Neural cell (in vitro differentiated cells): ENCODE results near the gene HIVEP3.

Experiments used
- EP300 ChIP-seq: fragments of 450-650 bp; conservative IDR thresholded peaks from 2 replicates; pipeline ENCODE4 v1.6.1; 2014; ENCODE audit warnings: antibody characterized with exemption, mild to moderate bottlenecking, moderate library complexity; ENCODE audit not compliant: poor library complexity, severe bottlenecking
- MXI1 ChIP-seq: fragments of 450-650 bp; conservative IDR thresholded peaks from 2 replicates; pipeline ENCODE4 v1.6.1; 2014; ENCODE audit warnings: antibody characterized with exemption, mild to moderate bottlenecking; ENCODE audit not compliant: poor library complexity, severe bottlenecking
- POLR2AphosphoS5 ChIP-seq: IDR thresholded peaks from 2 replicates; pipeline ENCODE4 v1.6.1; 2012
- RAD21 ChIP-seq: fragments of 450-650 bp; conservative IDR thresholded peaks from 2 replicates; pipeline ENCODE4 v1.6.1; 2014; ENCODE audit warnings: antibody characterized with exemption, mild to moderate bottlenecking, moderate library complexity
- TF ChIP-seq, protein P1 (sequence below): fragments of 450-650 bp; IDR thresholded peaks from 2 replicates; pipeline ENCODE4 v1.5.1; 2014; ENCODE audit warnings: antibody characterized with exemption, mild to moderate bottlenecking, moderate library complexity; ENCODE audit not compliant: poor library complexity, severe bottlenecking

DNA sequence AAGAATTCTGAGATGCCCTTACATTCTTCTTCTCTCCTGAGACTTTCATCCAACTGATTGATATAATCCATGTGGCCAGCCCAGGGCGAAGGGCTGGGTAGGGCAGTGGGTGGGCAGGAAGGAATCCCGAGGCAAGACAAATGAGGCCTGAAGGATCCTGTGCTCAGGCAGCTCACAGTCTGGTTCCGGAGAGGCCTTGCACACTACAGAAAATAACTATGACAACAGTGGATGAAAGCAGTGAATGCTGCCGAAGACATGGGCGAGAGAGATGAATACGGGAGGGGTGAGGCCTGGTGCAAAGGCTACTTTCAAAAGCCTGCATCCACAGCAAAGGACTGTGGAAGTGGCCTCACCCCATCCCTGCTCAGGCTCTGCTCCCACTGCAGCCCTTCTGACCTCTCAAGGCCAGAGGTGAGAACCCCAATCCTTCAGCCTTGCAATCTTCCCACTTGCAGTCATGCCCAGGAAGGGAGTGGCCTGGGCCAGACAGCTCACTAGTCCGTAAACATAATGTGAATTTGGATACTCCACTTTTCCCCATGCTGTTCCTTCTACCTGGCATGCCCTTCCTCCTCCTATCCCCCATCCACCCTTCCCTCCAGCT is 250.6 kb downstream of the HIVEP3 start:
- TF ChIP-seq POLR2AphosphoS5 (no peak), EP300 (no peak), RAD21 (no peak), MXI1 (no peak)
- TF ChIP-seq, protein P1, sequence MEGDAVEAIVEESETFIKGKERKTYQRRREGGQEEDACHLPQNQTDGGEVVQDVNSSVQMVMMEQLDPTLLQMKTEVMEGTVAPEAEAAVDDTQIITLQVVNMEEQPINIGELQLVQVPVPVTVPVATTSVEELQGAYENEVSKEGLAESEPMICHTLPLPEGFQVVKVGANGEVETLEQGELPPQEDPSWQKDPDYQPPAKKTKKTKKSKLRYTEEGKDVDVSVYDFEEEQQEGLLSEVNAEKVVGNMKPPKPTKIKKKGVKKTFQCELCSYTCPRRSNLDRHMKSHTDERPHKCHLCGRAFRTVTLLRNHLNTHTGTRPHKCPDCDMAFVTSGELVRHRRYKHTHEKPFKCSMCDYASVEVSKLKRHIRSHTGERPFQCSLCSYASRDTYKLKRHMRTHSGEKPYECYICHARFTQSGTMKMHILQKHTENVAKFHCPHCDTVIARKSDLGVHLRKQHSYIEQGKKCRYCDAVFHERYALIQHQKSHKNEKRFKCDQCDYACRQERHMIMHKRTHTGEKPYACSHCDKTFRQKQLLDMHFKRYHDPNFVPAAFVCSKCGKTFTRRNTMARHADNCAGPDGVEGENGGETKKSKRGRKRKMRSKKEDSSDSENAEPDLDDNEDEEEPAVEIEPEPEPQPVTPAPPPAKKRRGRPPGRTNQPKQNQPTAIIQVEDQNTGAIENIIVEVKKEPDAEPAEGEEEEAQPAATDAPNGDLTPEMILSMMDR: no peak
